Testis (tissue), 5 donors: ENCODE results near the gene GABRP. TPM values are rescaled to one million over a fixed set of nuclear protein-coding genes. Genes with fewer than 3 reads are reported as not detected.

Source experiments
- DNase-seq: peaks from one replicate; pipeline ENCODE4 v3.0.0-alpha.2; 2019
- H3K27ac ChIP-seq, 2 donors: fragments of 200-600 bp; sonication (generic); one replicate each; pipeline ENCODE4 v1.5.1; 2019
- H3K27me3 ChIP-seq: fragments of 200-600 bp; sonication (generic); one replicate; pipeline ENCODE4 v1.5.1; 2019
- H3K36me3 ChIP-seq: fragments of 200-600 bp; sonication (generic); one replicate; pipeline ENCODE4 v1.5.1; 2017; ENCODE audit warnings: low read depth; ENCODE audit errors: missing control alignments
- H3K4me1 ChIP-seq: fragments of 200-600 bp; sonication (generic); one replicate; pipeline ENCODE4 v1.5.1; 2019
- H3K4me3 ChIP-seq, 2 donors: fragments of 200-600 bp; sonication (generic); one replicate each; pipeline ENCODE4 v1.5.1; 2017 to 2019
- H3K9me3 ChIP-seq: fragments of 200-600 bp; sonication (generic); one replicate; pipeline ENCODE4 v1.5.1; 2017
- POLR2A ChIP-seq: fragments of 450-650 bp; IDR thresholded peaks from one replicate; pipeline ENCODE4 v1.6.1; 2017; ENCODE audit warnings: antibody characterized with exemption, mild to moderate bottlenecking, moderate library complexity
- WGBS, 2 donors: methylation state at CpG; one replicate each; pipeline ENCODE4 v1.1.5; 2018; 5-methylcytosine and 5-hydroxymethylcytosine counted together
- intact Hi-C: fragments of 100-400 bp; cut with DNase I; formaldehyde crosslinking; loops from one replicate; pipeline ENCODE4 v1.15.1; 2023; ENCODE audit warnings: low total_unique reads
- long read RNA-seq, 2 donors: transcript quantifications; one replicate each; lab custom pipeline, GENCODE V29; 2026
- polyA plus RNA-seq: library from polyadenylated mRNA; stranded (reverse); fragments of 350-450 nt; fragmentation: Illumina TruSeq; extraction: RNeasy Lipid Tissue Mini Kit (QIAGEN cat#74804); gene quantifications from one replicate; pipeline ENCODE4 v1.2.3, GENCODE V29; 2014; ENCODE audit warnings: low read depth, low replicate concordance; ENCODE audit not compliant: insufficient read depth
- total RNA-seq, 2 donors: library from RNA; depleted of rRNA; stranded (reverse); fragments of >200 nt; gene quantifications; one replicate each; pipeline ENCODE4 v1.2.3, GENCODE V29; 2016
- TF ChIP-seq, protein P1 (sequence below), 3 experiments: fragments of 450-650 bp in 2 of 3; fragments of 200-600 bp in 1 of 3; sonication (generic) in 1 of 3; IDR thresholded peaks; one replicate each; pipeline ENCODE4 v1.5.1; 2016 to 2019; ENCODE audit warnings: antibody characterized with exemption in 3 of 3, mild to moderate bottlenecking in 2 of 3, moderate library complexity in 1 of 3

The GABRP gene, protein sequence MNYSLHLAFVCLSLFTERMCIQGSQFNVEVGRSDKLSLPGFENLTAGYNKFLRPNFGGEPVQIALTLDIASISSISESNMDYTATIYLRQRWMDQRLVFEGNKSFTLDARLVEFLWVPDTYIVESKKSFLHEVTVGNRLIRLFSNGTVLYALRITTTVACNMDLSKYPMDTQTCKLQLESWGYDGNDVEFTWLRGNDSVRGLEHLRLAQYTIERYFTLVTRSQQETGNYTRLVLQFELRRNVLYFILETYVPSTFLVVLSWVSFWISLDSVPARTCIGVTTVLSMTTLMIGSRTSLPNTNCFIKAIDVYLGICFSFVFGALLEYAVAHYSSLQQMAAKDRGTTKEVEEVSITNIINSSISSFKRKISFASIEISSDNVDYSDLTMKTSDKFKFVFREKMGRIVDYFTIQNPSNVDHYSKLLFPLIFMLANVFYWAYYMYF
- total RNA-seq: not detected
- polyA plus RNA-seq: 0.67 TPM
- long read RNA-seq, donor 1, partial matches to known transcripts: 0 of 2 reads
- long read RNA-seq, donor 1, other reads (novel, unspliced or antisense): 0 of 2 reads
- long read RNA-seq, donor 2: 0 reads

DNA sequence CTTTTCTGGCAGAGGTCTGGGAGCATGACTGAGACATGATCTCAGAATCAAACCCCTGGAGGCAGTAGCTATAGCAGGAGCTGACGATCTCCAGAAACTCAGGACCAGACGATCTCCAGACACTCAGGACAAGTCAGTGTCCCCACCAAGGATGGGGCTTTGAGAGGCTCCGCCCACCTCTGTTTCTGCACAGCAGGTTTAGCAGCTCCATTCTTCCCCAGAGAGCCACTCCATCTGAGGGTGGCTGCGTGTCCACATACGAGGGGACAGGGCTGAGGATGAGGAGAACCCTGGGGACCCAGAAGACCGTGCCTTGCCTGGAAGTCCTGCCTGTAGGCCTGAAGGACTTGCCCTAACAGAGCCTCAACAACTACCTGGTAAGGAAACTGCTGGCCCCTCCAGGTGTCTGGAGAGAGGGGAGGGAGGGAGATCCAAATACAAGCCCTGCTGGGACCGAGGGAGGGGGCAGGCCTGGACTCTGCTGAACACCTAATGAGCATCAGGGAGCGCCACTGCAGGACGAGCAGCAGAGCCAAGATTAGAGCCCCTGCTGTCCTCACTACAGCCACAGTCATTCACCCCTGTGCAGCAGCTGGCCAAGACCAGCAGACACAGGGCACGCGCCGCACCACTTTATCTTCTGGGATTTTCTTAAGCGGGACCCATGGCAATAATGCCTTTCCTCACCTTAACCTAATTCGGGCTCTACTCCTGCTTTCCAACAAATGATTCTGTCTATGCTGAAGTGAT is at the start of gene GABRP:
TSS of gene GABRP (plus strand) at position 228 of the 750 bp plus-strand sequence. CDS start 4,891 bp downstream, outside the sequence.
- Histone ChIP-seq H3K9me3 (no peaks in the 10 kb centered on the region), H3K36me3 (no peaks in the 10 kb centered on the region), H3K4me3 (no peak within 1 kb of the TSS), H3K4me1 (no peaks in the 10 kb centered on the region), H3K27ac (no peak within 1 kb of the TSS), H3K27me3 (no peaks in the 10 kb centered on the region)
- TF ChIP-seq, protein P1, sequence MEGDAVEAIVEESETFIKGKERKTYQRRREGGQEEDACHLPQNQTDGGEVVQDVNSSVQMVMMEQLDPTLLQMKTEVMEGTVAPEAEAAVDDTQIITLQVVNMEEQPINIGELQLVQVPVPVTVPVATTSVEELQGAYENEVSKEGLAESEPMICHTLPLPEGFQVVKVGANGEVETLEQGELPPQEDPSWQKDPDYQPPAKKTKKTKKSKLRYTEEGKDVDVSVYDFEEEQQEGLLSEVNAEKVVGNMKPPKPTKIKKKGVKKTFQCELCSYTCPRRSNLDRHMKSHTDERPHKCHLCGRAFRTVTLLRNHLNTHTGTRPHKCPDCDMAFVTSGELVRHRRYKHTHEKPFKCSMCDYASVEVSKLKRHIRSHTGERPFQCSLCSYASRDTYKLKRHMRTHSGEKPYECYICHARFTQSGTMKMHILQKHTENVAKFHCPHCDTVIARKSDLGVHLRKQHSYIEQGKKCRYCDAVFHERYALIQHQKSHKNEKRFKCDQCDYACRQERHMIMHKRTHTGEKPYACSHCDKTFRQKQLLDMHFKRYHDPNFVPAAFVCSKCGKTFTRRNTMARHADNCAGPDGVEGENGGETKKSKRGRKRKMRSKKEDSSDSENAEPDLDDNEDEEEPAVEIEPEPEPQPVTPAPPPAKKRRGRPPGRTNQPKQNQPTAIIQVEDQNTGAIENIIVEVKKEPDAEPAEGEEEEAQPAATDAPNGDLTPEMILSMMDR (IDR thresholded peaks at IDR 0.05): no peak
- TF ChIP-seq POLR2A: no peak
- WGBS, 2 donors: 90 to 94% methylated on average over 13 to 14 of the region's 14 CpGs
- no peak for DNase-seq
- intact Hi-C loops: no loop called here

DNA sequence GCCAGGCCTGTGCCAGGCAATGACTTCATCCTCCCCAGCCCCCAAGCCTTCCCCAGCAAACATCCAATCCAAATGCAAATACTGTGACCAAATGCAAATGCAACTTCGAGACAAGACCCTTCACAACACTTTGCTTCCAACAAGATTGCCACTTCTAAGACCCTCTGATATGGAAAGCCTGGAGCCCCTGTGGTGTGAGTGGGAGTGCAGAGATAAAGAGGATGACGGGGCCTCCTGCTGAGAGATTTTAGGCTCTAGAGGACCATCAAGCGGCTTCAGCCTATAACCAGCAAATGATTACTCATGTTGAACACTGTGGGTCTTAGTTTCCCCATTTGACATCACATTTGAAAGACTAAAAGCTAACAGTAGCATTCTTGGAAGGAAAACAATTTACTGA is 46.6 kb upstream of the GABRP start:
- WGBS, 2 donors: 58 to 72% methylated on average over 3 of the region's 3 CpGs
- DNase-seq: no peak
- Histone ChIP-seq H3K36me3 (no peaks in the 10 kb centered on the region), H3K4me1 (no peaks in the 10 kb centered on the region), H3K4me3 (no peak overlapping the region), H3K27ac (no peak overlapping the region), H3K9me3 (no peaks in the 10 kb centered on the region), H3K27me3 (no peaks in the 10 kb centered on the region)
- intact Hi-C loops: no loop called here
- TF ChIP-seq POLR2A: no peak
- TF ChIP-seq, protein P1 (IDR thresholded peaks at IDR 0.05): no peak

DNA sequence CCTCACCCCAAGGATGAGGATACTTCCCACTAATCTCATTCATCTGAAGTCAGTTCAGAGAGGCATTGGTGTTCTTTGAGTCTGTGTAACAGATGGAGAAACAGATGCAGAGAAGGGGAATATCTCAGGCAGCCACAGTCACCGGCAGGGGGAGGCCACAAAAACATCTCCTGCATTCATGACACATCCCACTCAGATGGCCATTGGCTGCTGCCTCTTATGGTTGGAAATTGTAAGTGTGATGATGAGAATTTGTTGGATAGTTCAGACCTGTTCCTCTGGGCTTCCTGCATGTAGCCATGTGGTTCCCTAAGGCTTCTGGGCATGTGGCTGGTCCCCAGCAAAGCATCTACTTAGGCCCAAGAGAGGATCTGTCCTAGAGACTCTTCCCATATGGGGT is 45.9 kb upstream of the GABRP start:
- Histone ChIP-seq H3K4me1 (no peaks in the 10 kb centered on the region), H3K27ac (no peak overlapping the region), H3K36me3 (no peaks in the 10 kb centered on the region), H3K9me3 (no peaks in the 10 kb centered on the region), H3K4me3 (no peak overlapping the region), H3K27me3 (no peaks in the 10 kb centered on the region)
- intact Hi-C loops: no loop called here
- WGBS, 2 donors: 80 to 100% methylated on average over 1 of the region's 1 CpG
- DNase-seq: no peak
- no peak for TF ChIP-seq POLR2A
- TF ChIP-seq, protein P1 (IDR thresholded peaks at IDR 0.05): no peak

DNA sequence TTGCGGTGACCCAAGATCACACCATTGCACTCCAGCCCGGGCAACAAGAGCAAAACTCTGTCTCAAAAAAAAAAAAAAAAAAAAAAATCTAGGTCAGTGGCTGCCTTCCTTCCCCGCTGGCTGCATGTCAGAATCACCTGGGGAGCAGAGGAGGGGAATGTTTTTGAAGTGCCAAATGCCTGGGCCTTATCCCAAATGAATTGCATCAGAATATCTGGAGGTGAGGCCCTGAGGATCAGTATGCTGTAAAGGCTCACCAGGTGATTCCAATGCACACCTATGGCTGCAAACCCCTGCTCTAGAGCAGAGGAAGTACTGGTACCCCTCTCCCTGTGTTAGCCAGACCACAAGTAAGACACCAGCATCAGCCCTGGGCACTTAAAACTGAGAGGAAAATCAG is 44.7 kb upstream of the GABRP start:
- Histone ChIP-seq H3K27me3 (no peaks in the 10 kb centered on the region), H3K4me1 (peaks cover under 1% of the 10 kb centered on the region), H3K9me3 (no peaks in the 10 kb centered on the region), H3K27ac (no peak overlapping the region), H3K4me3 (no peak overlapping the region), H3K36me3 (no peaks in the 10 kb centered on the region)
- TF ChIP-seq, protein P1 (IDR thresholded peaks at IDR 0.05): no peak
- no peak for TF ChIP-seq POLR2A
- no peak for DNase-seq
- intact Hi-C loops: no loop called here
- 77 to 91% methylated on average over 1 to 3 of the region's 3 CpGs for WGBS, 2 donors
